Hepatocyte (in vitro differentiated cells): ENCODE measurements around the gene G3BP1.

Experiments
- CTCF ChIP-seq: fragments of 200-600 bp; sonication (generic); IDR thresholded peaks from 2 replicates; pipeline ENCODE4 v1.5.1; 2016; ENCODE audit warnings: antibody characterized with exemption, mild to moderate bottlenecking; ENCODE audit not compliant: poor library complexity
- EZH2 ChIP-seq: fragments of 200-600 bp; sonication (generic); IDR thresholded peaks from 2 replicates; pipeline ENCODE4 v1.6.1; 2016; ENCODE audit warnings: antibody characterized with exemption, mild to moderate bottlenecking, borderline replicate concordance
- EZH2phosphoT487 ChIP-seq: fragments of 200-600 bp; sonication (generic); IDR thresholded peaks from one replicate; pipeline ENCODE4 v1.6.1; 2018; ENCODE audit warnings: antibody characterized with exemption, mild to moderate bottlenecking, low read depth, moderate library complexity; ENCODE audit not compliant: unreplicated experiment, severe bottlenecking

- TF ChIP-seq CTCF (no peak), EZH2phosphoT487 (no peak), EZH2 (no peak)
Observed at GRCh38 chr5:151805414-151806223, 33.9 kb downstream of the G3BP1 start.
